Stimulated activated naive B cell treated with anti-CD40 and anti-IgM and Interleukin-4, amounts not matched to agents 10 μg/mL and 1 μg/mL and 100 μg/mL, for 72 hours (primary cell): Measurements from ENCODE around the gene PDYN.

ENCODE experiments used
- ATAC-seq, 2 donors: fragments of 150-1000 bp; cut with Tn5 transposase; replicated peaks; 2 replicates each; pipeline ENCODE4 v1.10.0; 2021; ENCODE audit warnings: moderate library complexity in 1 of 2
- DNase-seq: peaks from one replicate; pipeline ENCODE4 v3.0.0; 2021
- H3K27ac Mint-ChIP-seq: one replicate; pipeline ENCODE4 v1.8.0; 2022; ENCODE audit warnings: mild to moderate bottlenecking, mixed read lengths
- H3K27me3 Mint-ChIP-seq, 2 donors: one replicate each; pipeline ENCODE4 v1.8.0; 2022; ENCODE audit warnings: mixed read lengths in 2 of 2
- H3K36me3 Mint-ChIP-seq, 2 donors: one replicate each; pipeline ENCODE4 v1.8.0; 2022; ENCODE audit warnings: mixed read lengths in 2 of 2, mild to moderate bottlenecking in 1 of 2
- H3K4me1 Mint-ChIP-seq, 2 donors: one replicate each; pipeline ENCODE4 v1.8.0; 2022; ENCODE audit warnings: mixed read lengths in 2 of 2, mild to moderate bottlenecking in 1 of 2
- H3K4me3 Mint-ChIP-seq, 2 donors: one replicate each; pipeline ENCODE4 v1.8.0; 2022; ENCODE audit warnings: mild to moderate bottlenecking in 2 of 2, mixed read lengths in 2 of 2, moderate library complexity in 1 of 2
- H3K9me3 Mint-ChIP-seq, 2 donors: one replicate each; pipeline ENCODE4 v1.8.0; 2022; ENCODE audit warnings: mixed read lengths in 2 of 2, mild to moderate bottlenecking in 1 of 2

The PDYN gene

GRCh38 chr20:1940581-1940980, 53.3 kb downstream of the PDYN start:
- H3K27ac Mint-ChIP-seq: peak overlapping the region; percentile 49
- no peaks in the 10 kb centered on the region for H3K9me3 Mint-ChIP-seq
- H3K4me3 Mint-ChIP-seq: no peak overlapping the region
- ATAC-seq (peak in 1 of 2 donors; percentile 15), DNase-seq (no peak)
- H3K27me3 Mint-ChIP-seq: peaks cover 6 to 23% of the 10 kb centered on the region in 2 donors
- H3K36me3 Mint-ChIP-seq: peaks cover 33 to 40% of the 10 kb centered on the region in 2 donors
- H3K4me1 Mint-ChIP-seq: peaks cover 10 to 25% of the 10 kb centered on the region in 2 donors

GRCh38 chr20:1939270-1939595, 54.6 kb downstream of the PDYN start:
- Mint-ChIP-seq H3K4me1 (peaks cover 7 to 14% of the 10 kb centered on the region in 2 donors), H3K27ac (no peak overlapping the region), H3K27me3 (peaks cover 0 to 15% of the 10 kb centered on the region in 2 donors), H3K4me3 (no peak overlapping the region), H3K9me3 (no peaks in the 10 kb centered on the region), H3K36me3 (peaks cover 47 to 54% of the 10 kb centered on the region in 2 donors)
- DNase-seq (no peak), ATAC-seq (no peak)

DNA sequence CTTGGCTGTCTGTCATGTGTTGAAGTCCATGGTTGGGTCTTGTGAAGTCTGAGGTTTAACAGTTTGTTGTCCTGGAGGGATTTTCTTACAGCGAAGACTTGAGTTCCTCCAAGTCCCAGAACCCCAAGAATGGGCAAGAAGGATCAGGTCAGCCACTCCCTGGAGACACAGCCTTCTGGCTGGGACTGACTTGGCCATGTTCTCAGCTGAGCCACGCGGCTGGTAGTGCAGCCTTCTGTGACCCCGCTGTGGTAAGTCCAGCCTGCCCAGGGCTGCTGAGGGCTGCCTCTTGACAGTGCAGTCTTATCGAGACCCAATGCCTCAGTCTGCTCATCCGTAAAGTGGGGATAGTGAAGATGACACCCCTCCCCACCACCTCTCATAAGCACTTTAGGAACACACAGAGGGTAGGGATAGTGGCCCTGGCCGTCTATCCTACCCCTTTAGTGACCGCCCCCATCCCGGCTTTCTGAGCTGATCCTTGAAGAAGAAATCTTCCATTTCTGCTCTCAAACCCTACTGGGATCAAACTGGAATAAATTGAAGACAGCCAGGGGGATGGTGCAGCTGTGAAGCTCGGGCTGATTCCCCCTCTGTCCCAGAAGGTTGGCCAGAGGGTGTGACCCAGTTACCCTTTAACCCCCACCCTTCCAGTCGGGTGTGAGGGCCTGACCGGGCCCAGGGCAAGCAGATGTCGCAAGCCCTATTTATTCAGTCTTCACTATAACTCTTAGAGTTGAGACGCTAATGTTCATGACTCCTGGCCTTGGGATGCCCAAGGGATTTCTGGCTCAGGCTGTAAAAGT, 55.2 kb downstream of the PDYN start:
- no peak for DNase-seq
- peaks cover 7 to 14% of the 10 kb centered on the region in 2 donors for H3K4me1 Mint-ChIP-seq
- H3K27ac Mint-ChIP-seq: peak overlapping the region; percentile 75
- H3K27me3 Mint-ChIP-seq: peaks cover 0 to 15% of the 10 kb centered on the region in 2 donors
- ATAC-seq: peak in 1 of 2 donors; percentile 18
- H3K4me3 Mint-ChIP-seq: no peak overlapping the region
- H3K36me3 Mint-ChIP-seq: peaks cover 52 to 59% of the 10 kb centered on the region in 2 donors
- no peaks in the 10 kb centered on the region for H3K9me3 Mint-ChIP-seq

GRCh38 chr20:1937316-1937976, 56.4 kb downstream of the PDYN start:
- Mint-ChIP-seq H3K4me1 (peaks cover 9 to 16% of the 10 kb centered on the region in 2 donors), H3K27me3 (peaks cover 2 to 4% of the 10 kb centered on the region in 2 donors), H3K36me3 (peaks cover 62 to 72% of the 10 kb centered on the region in 2 donors), H3K9me3 (no peaks in the 10 kb centered on the region), H3K4me3 (no peak overlapping the region), H3K27ac (peak overlapping the region; percentile 56)
- DNase-seq: no peak
- ATAC-seq: no peak

- DNase-seq: no peak
- no peak for ATAC-seq
- Mint-ChIP-seq H3K4me3 (no peak overlapping the region), H3K27ac (peak overlapping the region; percentile 82), H3K36me3 (peaks cover 74 to 88% of the 10 kb centered on the region in 2 donors), H3K4me1 (peaks cover 14 to 17% of the 10 kb centered on the region in 2 donors), H3K9me3 (no peaks in the 10 kb centered on the region), H3K27me3 (peaks cover 6 to 8% of the 10 kb centered on the region in 2 donors)
Observed at GRCh38 chr20:1935696-1936366, 58.0 kb downstream of the PDYN start.

DNA sequence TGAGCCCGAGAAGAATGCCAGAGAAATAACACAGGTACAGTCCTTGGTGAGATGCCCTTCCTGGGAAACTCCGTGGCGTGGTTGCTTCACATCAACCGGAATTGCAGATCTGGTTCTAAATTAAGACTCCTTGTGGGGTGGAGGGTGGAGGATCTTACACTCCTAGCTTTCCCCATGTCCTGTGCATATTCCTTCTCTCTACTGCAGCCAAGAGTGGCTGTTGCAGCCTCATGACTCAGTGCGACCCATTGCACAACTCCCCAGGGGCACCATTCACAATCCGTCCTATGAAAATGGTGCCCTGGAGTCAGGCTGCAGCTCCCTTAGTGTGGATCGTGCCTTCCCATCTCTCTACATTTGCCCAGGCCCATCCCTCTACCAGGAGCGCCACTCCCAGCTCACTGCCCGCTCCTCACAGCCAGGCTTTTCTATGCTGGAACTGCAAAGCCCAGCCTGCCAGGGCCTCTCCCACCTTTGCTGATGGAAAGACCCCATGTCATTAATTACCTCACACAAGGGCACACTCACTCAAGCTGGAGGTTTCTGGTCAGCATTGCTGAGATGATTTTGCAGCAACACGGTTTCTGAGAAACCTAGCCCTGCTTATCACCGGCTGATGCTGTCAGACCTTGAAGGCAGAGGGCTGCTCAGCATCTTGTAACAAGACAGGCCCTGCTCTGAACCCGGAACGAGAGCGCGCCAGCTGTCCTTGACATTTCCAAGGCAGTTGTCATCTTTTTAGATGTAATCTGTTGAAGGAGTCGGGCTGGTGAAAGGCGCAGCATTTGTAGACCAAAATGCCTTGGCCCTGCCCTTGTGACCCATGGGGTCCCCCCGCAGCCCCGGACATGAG, 58.9 kb downstream of the PDYN start:
- peaks cover 11 to 19% of the 10 kb centered on the region in 2 donors for H3K4me1 Mint-ChIP-seq

GRCh38 chr20:1934156-1934555, 59.7 kb downstream of the PDYN start:
- H3K4me3 Mint-ChIP-seq: no peak overlapping the region
- ATAC-seq: no peak
- no peaks in the 10 kb centered on the region for H3K9me3 Mint-ChIP-seq
- peaks cover 11 to 27% of the 10 kb centered on the region in 2 donors for H3K4me1 Mint-ChIP-seq
- DNase-seq: no peak
- peaks cover 6 to 11% of the 10 kb centered on the region in 2 donors for H3K27me3 Mint-ChIP-seq
- peaks cover 89 to 97% of the 10 kb centered on the region in 2 donors for H3K36me3 Mint-ChIP-seq
- H3K27ac Mint-ChIP-seq: no peak overlapping the region

More for the DNA sequence above, 58.9 kb downstream of the PDYN start:
- Mint-ChIP-seq H3K9me3 (no peaks in the 10 kb centered on the region), H3K36me3 (peaks cover 83 to 92% of the 10 kb centered on the region in 2 donors), H3K4me3 (no peak overlapping the region), H3K27ac (peak overlapping the region; percentile 15), H3K27me3 (peaks cover 6 to 9% of the 10 kb centered on the region in 2 donors)
- ATAC-seq (no peak), DNase-seq (no peak)

GRCh38 chr20:1933465-1933870, 60.4 kb downstream of the PDYN start:
- Mint-ChIP-seq H3K27ac (no peak overlapping the region), H3K4me1 (peaks cover 15 to 32% of the 10 kb centered on the region in 2 donors), H3K9me3 (no peaks in the 10 kb centered on the region), H3K27me3 (peaks cover 9 to 12% of the 10 kb centered on the region in 2 donors), H3K36me3 (peaks cover 88 to 97% of the 10 kb centered on the region in 2 donors), H3K4me3 (no peak overlapping the region)
- no peak for ATAC-seq
- DNase-seq: no peak

DNA sequence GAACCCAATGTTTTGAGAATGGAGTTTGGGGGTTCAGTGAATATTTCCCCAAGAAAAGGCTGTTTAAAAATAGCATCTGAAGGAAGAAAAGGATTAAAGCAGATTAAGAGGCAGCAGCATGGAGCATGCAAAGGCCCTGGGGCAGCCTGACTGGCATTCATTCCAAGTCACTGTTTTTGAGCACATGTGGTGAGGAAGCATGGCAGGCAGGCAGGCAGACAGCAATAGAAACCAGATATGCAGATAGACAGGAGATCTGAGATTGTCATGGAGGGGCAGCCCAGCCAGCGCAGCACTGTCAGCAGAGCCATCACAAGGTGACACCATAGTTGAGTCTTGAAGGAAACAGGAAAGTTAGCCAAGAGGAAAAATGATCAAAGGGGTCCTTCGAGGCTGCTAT, 60.9 kb downstream of the PDYN start:
- Mint-ChIP-seq H3K27ac (peak overlapping the region; percentile 68), H3K27me3 (peaks cover 13 to 17% of the 10 kb centered on the region in 2 donors), H3K4me1 (peaks cover 19 to 37% of the 10 kb centered on the region in 2 donors), H3K9me3 (no peaks in the 10 kb centered on the region), H3K36me3 (peaks cover 88 to 97% of the 10 kb centered on the region in 2 donors), H3K4me3 (no peak overlapping the region)
- DNase-seq (no peak), ATAC-seq (no peak)

- Mint-ChIP-seq H3K4me3 (no peak overlapping the region), H3K4me1 (peaks cover 19 to 35% of the 10 kb centered on the region in 2 donors), H3K9me3 (no peaks in the 10 kb centered on the region), H3K36me3 (peaks cover 89 to 97% of the 10 kb centered on the region in 2 donors), H3K27ac (peak overlapping the region; percentile 45), H3K27me3 (peaks cover 13 to 17% of the 10 kb centered on the region in 2 donors)
- no peak for DNase-seq
- ATAC-seq: no peak
Observed at GRCh38 chr20:1931830-1932229, 62.0 kb downstream of the PDYN start.

GRCh38 chr20:1930165-1930564, 63.7 kb downstream of the PDYN start:
- ATAC-seq: no peak
- Mint-ChIP-seq H3K4me1 (peaks cover 25 to 44% of the 10 kb centered on the region in 2 donors), H3K9me3 (no peaks in the 10 kb centered on the region), H3K4me3 (no peak overlapping the region), H3K27me3 (peaks cover 13 to 17% of the 10 kb centered on the region in 2 donors), H3K36me3 (peaks cover 84 to 91% of the 10 kb centered on the region in 2 donors), H3K27ac (no peak overlapping the region)
- no peak for DNase-seq

- ATAC-seq: no peak
- peaks cover 83 to 91% of the 10 kb centered on the region in 2 donors for H3K36me3 Mint-ChIP-seq
- H3K27me3 Mint-ChIP-seq: peaks cover 13 to 17% of the 10 kb centered on the region in 2 donors
- H3K4me1 Mint-ChIP-seq: peaks cover 28 to 44% of the 10 kb centered on the region in 2 donors
- DNase-seq: no peak
- H3K4me3 Mint-ChIP-seq: no peak overlapping the region
- peak overlapping the region; percentile 20 for H3K27ac Mint-ChIP-seq
- H3K9me3 Mint-ChIP-seq: no peaks in the 10 kb centered on the region
Observed at GRCh38 chr20:1929460-1929859, 64.4 kb downstream of the PDYN start.

GRCh38 chr20:1928782-1929181, 65.1 kb downstream of the PDYN start:
- no peak for ATAC-seq
- no peak for DNase-seq
- Mint-ChIP-seq H3K4me1 (peaks cover 28 to 44% of the 10 kb centered on the region in 2 donors), H3K27me3 (peaks cover 13 to 17% of the 10 kb centered on the region in 2 donors), H3K9me3 (no peaks in the 10 kb centered on the region), H3K27ac (peak overlapping the region; percentile 70), H3K36me3 (peaks cover 82 to 91% of the 10 kb centered on the region in 2 donors), H3K4me3 (no peak overlapping the region)
